B cell (primary cell): ENCODE data around the gene DNM2.

Experiments
- CTCF ChIP-seq: fragments of 200-600 bp; IDR thresholded peaks from one replicate; pipeline ENCODE4 v1.8.0; 2022; ENCODE audit warnings: antibody characterized with exemption, mild to moderate bottlenecking
- EZH2 ChIP-seq: IDR thresholded peaks from 2 replicates; pipeline ENCODE4 v1.6.1; 2012; ENCODE audit warnings: borderline replicate concordance, low read depth, mild to moderate bottlenecking, moderate library complexity, low read length; ENCODE audit not compliant: insufficient read depth, poor library complexity, severe bottlenecking

DNA sequence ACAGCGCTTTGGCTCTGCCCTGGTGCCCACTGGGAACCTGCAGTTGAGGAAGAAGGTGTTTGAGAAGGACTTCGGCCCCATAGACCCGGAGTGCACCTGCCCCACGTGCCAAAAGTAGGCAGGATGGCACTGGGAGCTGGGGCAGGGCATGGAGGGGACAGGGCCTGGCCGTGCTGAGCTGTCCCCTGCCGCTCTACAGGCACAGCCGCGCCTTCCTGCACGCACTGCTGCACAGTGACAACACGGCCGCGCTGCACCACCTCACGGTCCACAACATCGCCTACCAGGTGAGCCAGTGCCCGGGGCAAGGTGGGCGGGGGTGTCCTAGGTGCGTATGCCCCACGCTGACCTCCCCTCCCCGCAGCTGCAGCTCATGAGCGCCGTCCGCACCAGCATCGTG lies 5.1 kb upstream of the DNM2 start:
- TF ChIP-seq EZH2 (no peak), CTCF (no peak)
